Measurements from ENCODE around the gene TTF2.

DNA sequence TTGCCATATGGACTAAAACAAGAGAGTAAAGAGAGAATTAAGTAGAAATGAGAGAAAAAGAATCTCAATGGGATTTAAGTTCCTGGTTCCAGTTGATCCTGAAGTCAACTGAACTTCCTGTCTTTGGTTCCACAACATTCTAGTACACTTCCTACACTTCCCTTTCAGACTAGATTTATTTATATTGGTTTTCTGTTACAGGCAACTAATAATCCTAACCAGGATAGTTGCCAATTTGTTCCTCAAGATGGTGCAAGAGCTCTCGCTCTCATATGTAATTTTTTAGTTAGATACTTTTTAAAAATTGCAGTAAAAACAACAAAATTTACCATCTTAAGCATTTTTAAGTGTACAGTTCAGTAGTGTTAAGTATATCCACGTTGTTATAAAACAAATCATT lies 90.2 kb downstream of the TTF2 start:
- no peak for TF ChIP-seq POLR2AphosphoS5 (IDR thresholded peaks at IDR 0.05)
- no peak for TF ChIP-seq POLR2A (IDR thresholded peaks at IDR 0.05)
